Right atrium auricular region (tissue), 2 donors: ENCODE measurements around the gene XXYLT1. TPM values are rescaled to one million over a fixed set of nuclear protein-coding genes. Genes with fewer than 3 reads are reported as not detected.

Experiments
- DNase-seq: peaks from one replicate; pipeline ENCODE4 v3.0.0-alpha.2; 2019; ENCODE audit warnings: low spot score
- H3K27ac ChIP-seq, 2 donors: fragments of 200-600 bp; sonication (generic); 1 replicate in 1 of 2; 2 replicates in 1 of 2; pipeline ENCODE4 v1.5.1; 2016 to 2019
- H3K27me3 ChIP-seq, 2 donors: fragments of 200-600 bp; sonication (generic); one replicate each; pipeline versions ENCODE4 v1.5.1 to v1.6.0; 2017 to 2019
- H3K36me3 ChIP-seq: fragments of 200-600 bp; sonication (generic); one replicate; pipeline ENCODE4 v1.5.1; 2016
- H3K4me1 ChIP-seq, 2 donors: fragments of 200-600 bp; sonication (generic); one replicate each; pipeline versions ENCODE4 v1.5.1 to v1.6.0; 2017 to 2019
- H3K4me3 ChIP-seq, 2 donors: fragments of 200-600 bp; sonication (generic); 1 replicate in 1 of 2; 2 replicates in 1 of 2; pipeline ENCODE4 v1.5.1; 2017 to 2019; ENCODE audit warnings: mild to moderate bottlenecking in 1 of 2, moderate library complexity in 1 of 2
- H3K9me3 ChIP-seq, 2 donors: fragments of 200-600 bp; sonication (generic); one replicate each; pipeline ENCODE4 v1.5.1; 2019
- CTCF ChIP-seq, 2 donors: fragments of 200-600 bp; sonication (generic); IDR thresholded peaks; one replicate each; pipeline ENCODE4 v1.5.1; 2019; ENCODE audit warnings: antibody characterized with exemption in 2 of 2
- total RNA-seq, 2 donors: library from RNA; depleted of rRNA; stranded (reverse); fragments of >200 nt; gene quantifications; one replicate each; pipeline ENCODE4 v1.1.0, GENCODE V29; 2016

Gene XXYLT1
- total RNA-seq, 2 donors from 2014 or later, result 4.6 to 6.7 TPM

GRCh38 chr3:195025056-195025883 is 245.7 kb downstream of the XXYLT1 start:
- no peak overlapping the region for H3K27ac ChIP-seq
- TF ChIP-seq CTCF (IDR thresholded peaks at IDR 0.05), result no peak
- no peaks in the 10 kb centered on the region for H3K36me3 ChIP-seq
- H3K9me3 ChIP-seq, result no peaks in the 10 kb centered on the region
- no peak for DNase-seq
- peaks cover 0 to 3% of the 10 kb centered on the region in 2 donors for H3K4me1 ChIP-seq
- H3K27me3 ChIP-seq, result no peaks in the 10 kb centered on the region
- no peak overlapping the region for H3K4me3 ChIP-seq

- TF ChIP-seq CTCF (IDR thresholded peaks at IDR 0.05), result no peak
- H3K4me3 ChIP-seq, result no peak overlapping the region
- H3K27ac ChIP-seq, result no peak overlapping the region
- no peak for DNase-seq
- no peaks in the 10 kb centered on the region for H3K36me3 ChIP-seq
- H3K4me1 ChIP-seq, result no peaks in the 10 kb centered on the region
- H3K27me3 ChIP-seq, result no peaks in the 10 kb centered on the region
- H3K9me3 ChIP-seq, result no peaks in the 10 kb centered on the region
Observed at GRCh38 chr3:195023989-195024388, 247.0 kb downstream of the XXYLT1 start.

- TF ChIP-seq CTCF (IDR thresholded peaks at IDR 0.05), result no peak
- DNase-seq, result no peak
- Histone ChIP-seq H3K4me1 (no peaks in the 10 kb centered on the region), H3K9me3 (no peaks in the 10 kb centered on the region), H3K27me3 (no peaks in the 10 kb centered on the region), H3K4me3 (no peak overlapping the region), H3K36me3 (no peaks in the 10 kb centered on the region), H3K27ac (no peak overlapping the region)
Observed at GRCh38 chr3:195023576-195023975, 247.4 kb downstream of the XXYLT1 start.

GRCh38 chr3:195021692-195022091 is 249.3 kb downstream of the XXYLT1 start:
- DNase-seq, result no peak
- no peak for TF ChIP-seq CTCF (IDR thresholded peaks at IDR 0.05)

GRCh38 chr3:195020921-195021320 is 250.0 kb downstream of the XXYLT1 start:
- Histone ChIP-seq H3K9me3 (no peaks in the 10 kb centered on the region), H3K27me3 (no peaks in the 10 kb centered on the region), H3K4me3 (no peak overlapping the region), H3K4me1 (no peaks in the 10 kb centered on the region), H3K36me3 (no peaks in the 10 kb centered on the region), H3K27ac (no peak overlapping the region)
- no peak for DNase-seq
- TF ChIP-seq CTCF (IDR thresholded peaks at IDR 0.05), result no peak

More at GRCh38 chr3:195021692-195022091, 249.3 kb downstream of the XXYLT1 start:
- no peaks in the 10 kb centered on the region for H3K9me3 ChIP-seq
- no peak overlapping the region for H3K4me3 ChIP-seq
- no peak overlapping the region for H3K27ac ChIP-seq
- no peaks in the 10 kb centered on the region for H3K36me3 ChIP-seq
- H3K4me1 ChIP-seq, result no peaks in the 10 kb centered on the region
- H3K27me3 ChIP-seq, result no peaks in the 10 kb centered on the region

- DNase-seq, result no peak
Observed at GRCh38 chr3:195020185-195020584, 250.8 kb downstream of the XXYLT1 start.

More at GRCh38 chr3:195020185-195020584, 250.8 kb downstream of the XXYLT1 start:
- Histone ChIP-seq H3K36me3 (no peaks in the 10 kb centered on the region), H3K27me3 (no peaks in the 10 kb centered on the region), H3K9me3 (no peaks in the 10 kb centered on the region), H3K27ac (no peak overlapping the region), H3K4me1 (no peaks in the 10 kb centered on the region), H3K4me3 (no peak overlapping the region)
- TF ChIP-seq CTCF (IDR thresholded peaks at IDR 0.05), result no peak
